NB4 (cell line): ENCODE data around the gene DAAM2.

Experiments
- POLR2A ChIP-seq: IDR thresholded peaks from 2 replicates; pipeline ENCODE4 v1.6.1; 2011; ENCODE audit warnings: mild to moderate bottlenecking; ENCODE audit not compliant: insufficient read length; ENCODE audit errors: extremely low read depth
- TF ChIP-seq, protein P1 (sequence below): IDR thresholded peaks from one replicate; pipeline ENCODE4 v1.5.1; 2012; ENCODE audit warnings: low read depth, low read length

- TF ChIP-seq, protein P1, sequence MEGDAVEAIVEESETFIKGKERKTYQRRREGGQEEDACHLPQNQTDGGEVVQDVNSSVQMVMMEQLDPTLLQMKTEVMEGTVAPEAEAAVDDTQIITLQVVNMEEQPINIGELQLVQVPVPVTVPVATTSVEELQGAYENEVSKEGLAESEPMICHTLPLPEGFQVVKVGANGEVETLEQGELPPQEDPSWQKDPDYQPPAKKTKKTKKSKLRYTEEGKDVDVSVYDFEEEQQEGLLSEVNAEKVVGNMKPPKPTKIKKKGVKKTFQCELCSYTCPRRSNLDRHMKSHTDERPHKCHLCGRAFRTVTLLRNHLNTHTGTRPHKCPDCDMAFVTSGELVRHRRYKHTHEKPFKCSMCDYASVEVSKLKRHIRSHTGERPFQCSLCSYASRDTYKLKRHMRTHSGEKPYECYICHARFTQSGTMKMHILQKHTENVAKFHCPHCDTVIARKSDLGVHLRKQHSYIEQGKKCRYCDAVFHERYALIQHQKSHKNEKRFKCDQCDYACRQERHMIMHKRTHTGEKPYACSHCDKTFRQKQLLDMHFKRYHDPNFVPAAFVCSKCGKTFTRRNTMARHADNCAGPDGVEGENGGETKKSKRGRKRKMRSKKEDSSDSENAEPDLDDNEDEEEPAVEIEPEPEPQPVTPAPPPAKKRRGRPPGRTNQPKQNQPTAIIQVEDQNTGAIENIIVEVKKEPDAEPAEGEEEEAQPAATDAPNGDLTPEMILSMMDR, result peak; percentile 61
- TF ChIP-seq POLR2A, result no peak
Measured at GRCh38 chr6:39892490-39893129, 100.4 kb downstream of the DAAM2 start.
